Fibroblast of skin of right quadriceps (primary cell): ENCODE data around the gene KLF6.
A peak's percentile ranks its signal among the peaks of the same experiment; 100 is the strongest.

Experiments
- DNase-seq: peaks from one replicate; pipeline ENCODE4 v3.0.0-alpha.2; 2013

Gene KLF6

DNA sequence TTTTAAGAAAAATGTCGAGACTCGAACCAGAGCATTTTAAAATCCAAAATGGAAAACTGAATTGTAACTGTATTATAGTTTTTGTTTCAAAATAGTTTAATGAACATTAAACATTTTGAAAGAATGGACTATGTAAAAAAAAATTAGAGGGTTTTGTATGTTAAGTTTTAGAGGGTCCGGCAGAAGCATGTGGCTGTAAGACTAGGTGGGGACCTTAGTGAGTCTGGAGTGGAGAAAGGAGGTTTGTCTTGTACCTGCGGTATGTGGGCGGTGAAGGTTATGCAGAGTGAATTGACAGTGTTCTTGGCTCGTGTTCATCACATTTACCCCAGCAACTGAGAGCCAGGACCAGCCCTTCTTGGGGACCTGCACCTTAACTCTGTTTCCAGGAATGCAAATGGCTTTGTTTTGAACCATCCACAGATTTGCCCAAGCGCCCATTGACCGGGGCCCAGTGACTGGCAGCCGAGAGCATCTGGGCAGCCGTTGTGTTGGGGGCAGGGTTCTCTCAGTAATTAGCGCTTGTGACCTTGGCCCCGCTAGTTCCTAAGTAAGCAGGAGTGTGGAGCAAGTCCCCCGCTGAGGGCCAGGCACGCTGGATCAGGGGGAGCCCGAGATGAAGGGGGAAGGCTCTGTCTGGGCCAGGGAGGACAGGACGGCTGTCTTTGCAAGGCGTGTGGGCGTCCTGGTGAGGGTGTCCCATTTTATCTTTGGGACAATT lies 1.4 kb upstream of the KLF6 start:
- DNase-seq = peak; percentile 12

GRCh38 chr10:3785851-3786271 lies 852 bp upstream of the KLF6 start:
- DNase-seq = peak; percentile 61

- DNase-seq = peak; percentile 99
These were observed 342 bp upstream of the KLF6 start for GRCh38 chr10:3785251-3785850.

- DNase-seq = peak; percentile 91
These were observed 1.2 kb downstream of the KLF6 start for GRCh38 chr10:3783682-3784432.

- peak; percentile 93 for DNase-seq
These were observed 1.7 kb downstream of the KLF6 start for GRCh38 chr10:3783316-3783681.

DNA sequence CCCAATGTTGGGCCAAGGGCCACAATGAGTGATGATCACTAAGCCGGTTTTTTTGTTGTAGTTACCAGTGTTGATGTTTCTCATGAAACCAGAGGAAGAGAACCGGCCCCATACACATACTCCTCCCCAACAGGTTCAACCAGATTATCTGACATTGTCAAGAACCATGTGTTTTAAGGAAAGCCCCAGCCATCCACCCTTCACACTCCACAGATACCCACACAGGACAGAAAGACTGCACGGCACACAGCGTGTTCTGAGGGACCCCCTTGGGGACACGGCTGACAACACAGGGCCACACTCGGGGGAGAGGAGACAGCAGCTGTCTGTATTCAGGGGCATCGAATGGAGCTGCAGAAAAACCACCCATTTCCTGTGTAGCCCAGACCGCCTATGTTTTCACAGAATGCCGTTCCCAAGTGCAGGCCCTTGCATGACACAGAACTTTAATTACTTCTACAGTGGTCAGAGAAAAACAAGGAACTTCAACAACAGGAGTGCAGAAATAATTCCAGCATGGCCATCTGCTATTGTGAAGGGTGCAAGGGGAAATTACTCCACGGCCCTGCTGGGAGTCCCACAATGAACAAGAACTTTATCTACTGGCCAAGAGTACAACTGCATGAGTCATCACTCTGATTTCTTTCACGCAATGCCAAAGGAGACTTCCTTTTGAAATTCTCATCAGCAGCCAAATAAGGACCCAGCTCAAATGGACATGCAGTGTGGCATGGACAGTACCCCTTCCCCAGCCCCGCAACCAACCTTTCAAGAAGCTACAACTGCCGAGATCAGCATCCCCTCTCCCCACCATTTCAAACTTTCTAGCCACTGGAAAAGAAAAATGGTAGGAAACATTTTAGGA lies 2.3 kb downstream of the KLF6 start:
- DNase-seq = peak; percentile 95

GRCh38 chr10:3782146-3782450 lies 2.9 kb downstream of the KLF6 start:
- no peak for DNase-seq

GRCh38 chr10:3781468-3782145 lies 3.4 kb downstream of the KLF6 start:
- peak; percentile 60 for DNase-seq

DNA sequence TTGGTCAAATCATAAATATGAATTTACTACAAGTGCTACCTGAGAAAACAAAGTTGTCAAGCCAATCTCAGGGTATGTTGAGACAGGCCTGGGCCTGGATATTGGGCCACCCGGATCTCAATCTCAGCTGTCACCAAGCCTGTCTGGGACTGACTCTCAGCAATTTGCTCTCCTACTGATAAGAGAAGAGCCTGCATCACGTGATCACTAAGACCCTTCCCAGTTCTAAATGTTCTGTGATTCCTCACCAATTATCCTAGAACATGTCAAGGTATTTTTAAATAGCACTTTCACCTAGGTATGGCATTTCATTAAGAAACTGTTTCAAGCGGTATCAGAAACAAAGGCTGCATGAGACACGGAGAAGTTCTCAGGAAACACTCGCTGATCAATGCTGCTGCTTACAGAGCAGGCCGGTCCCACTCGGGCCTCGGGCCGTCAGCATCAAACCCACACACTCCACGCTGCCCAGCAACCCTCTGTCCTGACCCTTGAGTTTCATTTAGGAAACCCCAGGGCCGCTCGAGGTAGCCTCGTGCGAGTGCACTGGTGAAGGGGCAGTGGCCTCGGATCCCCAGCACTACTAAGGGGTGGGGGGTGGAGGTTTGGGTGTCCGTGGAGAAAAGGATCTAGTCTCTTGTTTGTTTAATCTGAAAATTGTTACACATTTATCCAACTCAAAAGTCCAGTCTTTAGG lies 4.1 kb downstream of the KLF6 start:
- peak; percentile 9 for DNase-seq

- DNase-seq = peak; percentile 74
These were observed 4.8 kb downstream of the KLF6 start for GRCh38 chr10:3780021-3780770.

GRCh38 chr10:3779158-3779741 lies 5.8 kb downstream of the KLF6 start:
- peak; percentile 33 for DNase-seq

DNA sequence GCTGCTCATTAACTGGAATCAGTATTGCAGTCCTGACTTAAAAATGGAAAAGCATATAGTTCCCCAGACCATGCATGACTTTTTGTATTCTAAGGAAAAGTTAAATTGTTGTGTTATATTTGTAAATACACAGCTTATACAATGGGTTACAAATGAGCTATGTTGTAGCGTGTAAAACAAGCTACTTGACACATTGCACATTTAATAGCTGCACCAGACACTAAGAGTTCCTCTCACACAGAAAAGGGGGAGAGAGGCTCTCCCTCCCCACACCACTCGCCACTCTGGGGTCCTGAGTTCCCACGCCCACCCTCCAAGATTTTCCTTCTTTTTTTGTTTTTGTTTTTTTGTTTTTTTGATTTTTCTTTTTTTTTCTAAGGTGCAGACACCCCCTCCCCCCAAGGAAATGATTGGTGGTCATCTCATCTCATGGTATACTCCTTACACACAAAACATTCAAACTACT lies 6.3 kb downstream of the KLF6 start:
- DNase-seq = peak; percentile 15

- DNase-seq = peak; percentile 6
These were observed 6.9 kb downstream of the KLF6 start for GRCh38 chr10:3777981-3778691.

DNA sequence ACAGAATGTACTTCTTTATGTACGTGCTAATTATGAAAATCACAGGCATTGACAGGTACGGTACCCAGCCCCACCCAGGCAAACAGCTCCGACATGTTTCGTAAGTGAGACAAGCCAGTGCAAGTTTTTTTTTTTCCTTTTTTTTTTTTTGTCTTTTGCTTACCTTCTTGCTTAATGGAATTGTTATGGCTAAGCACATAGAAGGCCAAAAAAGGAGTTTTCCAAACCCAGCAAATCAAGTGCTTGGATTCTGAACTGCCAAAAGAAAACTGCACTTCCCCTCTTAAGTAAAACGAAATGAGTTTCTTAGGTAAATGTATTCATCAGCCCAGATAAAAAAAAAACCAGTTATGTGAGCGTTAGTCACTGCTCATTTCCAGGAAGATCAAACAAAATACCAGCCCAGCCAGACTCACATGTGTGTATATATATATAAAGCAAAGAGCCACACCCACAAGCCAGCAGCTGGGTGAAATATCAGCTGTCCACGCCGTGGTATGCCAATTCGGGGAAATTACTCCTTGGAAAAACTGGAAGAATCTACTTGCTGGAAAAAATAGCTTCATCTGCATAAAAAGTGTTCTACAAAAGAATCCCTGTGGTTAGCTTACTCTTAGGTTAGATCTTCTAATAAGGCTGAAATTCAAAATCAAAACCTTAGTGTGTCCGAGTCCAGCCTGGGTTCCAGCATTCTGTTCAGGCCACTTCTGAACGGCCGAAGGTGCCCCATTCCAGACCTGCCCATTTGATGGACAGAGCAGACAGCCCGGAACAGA lies 8.0 kb downstream of the KLF6 start:
- DNase-seq = peak; percentile 92

- peak; percentile 65 for DNase-seq
These were observed 9.1 kb downstream of the KLF6 start for GRCh38 chr10:3775696-3776551.

GRCh38 chr10:3774814-3775695 lies 10.0 kb downstream of the KLF6 start:
- DNase-seq = peak; percentile 92
